IMR-90 (cell line): ENCODE data around the gene ERBB4. TPM values are rescaled to one million over a fixed set of nuclear protein-coding genes. Genes with fewer than 3 reads are reported as not detected.

Experiments used
- ATAC-seq: fragments of 200-7000 bp; cut with Tn5 transposase; 2 replicates; pipeline ENCODE4 v1.9.1; 2020; ENCODE audit warnings: low read depth, mild to moderate bottlenecking, moderate library complexity
- BruUV-seq: library from RNA; stranded (reverse); fragments of 400-500 nt; replicated peaks from 2 replicates; lab custom pipeline; 2021; lab: Mats Ljungman, UMichigan
- CTCF ChIA-PET: fragments of 300-600 bp; formaldehyde crosslinking; extraction: SDS; loops from one replicate; lab custom pipeline; 2021; ENCODE audit warnings: antibody characterized with exemption; lab: Yijun Ruan, JAX
- POLR2A ChIA-PET: fragments of 300-600 bp; sonication (Branson Sonifier 250); formaldehyde crosslinking; loops from one replicate; lab custom pipeline; 2022; ENCODE audit warnings: antibody characterized with exemption; ENCODE audit not compliant: unreplicated experiment; lab: Charles Lee
- DNase-seq: peaks from one replicate; pipeline ENCODE4 v3.0.0; 2013
- H2AFZ ChIP-seq: replicated peaks from 2 replicates; pipeline ENCODE3; 2013; ENCODE audit warnings: low read length, mild to moderate bottlenecking; ENCODE audit not compliant: poor library complexity
- H2AK5ac ChIP-seq: 2 replicates; pipeline ENCODE4 v1.6.1; 2013; ENCODE audit warnings: low read depth, low read length, inconsistent platforms
- H2AK9ac ChIP-seq: replicated peaks from 2 replicates; pipeline ENCODE3; 2013; ENCODE audit warnings: mild to moderate bottlenecking, low read depth, low read length, moderate library complexity; ENCODE audit not compliant: poor library complexity
- H2BK120ac ChIP-seq: 2 replicates; pipeline ENCODE4 v1.6.1; 2013; ENCODE audit warnings: low read depth, low read length, inconsistent platforms
- H2BK15ac ChIP-seq: 3 replicates; pipeline ENCODE4 v1.6.1; 2013; ENCODE audit warnings: low read depth, low read length, inconsistent platforms
- H2BK20ac ChIP-seq: 2 replicates; pipeline ENCODE4 v1.6.1; 2013; ENCODE audit warnings: low read depth, mild to moderate bottlenecking, inconsistent platforms, low read length, moderate library complexity
- H2BK5ac ChIP-seq: 2 replicates; pipeline ENCODE4 v1.6.1; 2013; ENCODE audit warnings: mild to moderate bottlenecking, low read depth, low read length, inconsistent platforms; ENCODE audit not compliant: poor library complexity, severe bottlenecking
- H3K14ac ChIP-seq: replicated peaks from 2 replicates; pipeline ENCODE4 v1.6.1; 2013; ENCODE audit warnings: low read depth, low read length, inconsistent platforms
- H3K18ac ChIP-seq: 2 replicates; pipeline ENCODE4 v1.6.1; 2013; ENCODE audit warnings: low read depth, low read length, control low read depth
- H3K23ac ChIP-seq: 2 replicates; pipeline ENCODE4 v1.6.1; 2013; ENCODE audit warnings: low read depth, low read length, inconsistent platforms
- H3K27ac ChIP-seq: 2 replicates; pipeline ENCODE4 v1.5.1; 2013; ENCODE audit warnings: mild to moderate bottlenecking, control low read depth, low read length; ENCODE audit not compliant: insufficient read depth
- H3K27me3 ChIP-seq: 2 replicates; pipeline ENCODE4 v1.6.1; 2013; ENCODE audit warnings: low read length; ENCODE audit not compliant: control insufficient read depth, insufficient read depth
- H3K36me3 ChIP-seq: 2 replicates; pipeline ENCODE4 v1.6.1; 2013; ENCODE audit warnings: low read length, mixed read lengths; ENCODE audit not compliant: control insufficient read depth, insufficient read depth
- H3K4ac ChIP-seq: 2 replicates; pipeline ENCODE4 v1.6.1; 2013; ENCODE audit warnings: low read depth, low read length, inconsistent platforms
- H3K4me1 ChIP-seq: 2 replicates; pipeline ENCODE4 v1.6.1; 2013; ENCODE audit warnings: low read length, mixed read lengths; ENCODE audit not compliant: control insufficient read depth, insufficient read depth
- H3K4me2 ChIP-seq: 2 replicates; pipeline ENCODE4 v1.6.1; 2013; ENCODE audit warnings: low read depth, mild to moderate bottlenecking, control low read depth, low read length, moderate library complexity
- H3K4me3 ChIP-seq: 2 replicates; pipeline ENCODE4 v1.5.1; 2013; ENCODE audit warnings: low read depth, mild to moderate bottlenecking, control low read depth, low read length, moderate library complexity; ENCODE audit not compliant: insufficient read depth
- H3K56ac ChIP-seq: 2 replicates; pipeline ENCODE4 v1.6.1; 2013; ENCODE audit warnings: low read length, inconsistent platforms; ENCODE audit not compliant: insufficient read depth; ENCODE audit errors: extremely low read depth
- H3K79me1 ChIP-seq, 2 experiments: 2 replicates each; pipeline ENCODE4 v1.6.1; 2013; ENCODE audit warnings: low read length in 2 of 2, inconsistent platforms in 1 of 2, low read depth in 1 of 2
- H3K9ac ChIP-seq: 2 replicates; pipeline ENCODE4 v1.6.1; 2013; ENCODE audit warnings: low read depth, low read length, control low read depth
- H3K9me1 ChIP-seq: 2 replicates; pipeline ENCODE4 v1.6.1; 2013; ENCODE audit warnings: low read length, inconsistent platforms; ENCODE audit not compliant: insufficient read depth
- H3K9me3 ChIP-seq: 2 replicates; pipeline ENCODE4 v1.6.1; 2013; ENCODE audit warnings: low read length; ENCODE audit not compliant: control insufficient read depth, insufficient read depth
- H4K20me1 ChIP-seq: 2 replicates; pipeline ENCODE4 v1.6.1; 2013; ENCODE audit warnings: low read length, inconsistent platforms; ENCODE audit not compliant: insufficient read depth
- H4K5ac ChIP-seq: 2 replicates; pipeline ENCODE4 v1.6.1; 2013; ENCODE audit warnings: mild to moderate bottlenecking, low read depth, low read length, control low read depth
- H4K8ac ChIP-seq, 2 experiments: 2 replicates each; pipeline ENCODE4 v1.6.1; 2013; ENCODE audit warnings: low read depth in 2 of 2, low read length in 2 of 2, control low read depth in 1 of 2, inconsistent platforms in 1 of 2
- H4K91ac ChIP-seq: 2 replicates; pipeline ENCODE4 v1.6.1; 2013; ENCODE audit warnings: low read depth, low read length, inconsistent platforms; ENCODE audit not compliant: insufficient read depth
- FOS ChIP-seq: fragments of 150-350 bp; IDR thresholded peaks from 2 replicates; pipeline ENCODE4 v1.6.1; 2016; ENCODE audit warnings: low read depth, low read length
- MAZ ChIP-seq: IDR thresholded peaks from 2 replicates; pipeline ENCODE4 v1.6.1; 2012; ENCODE audit warnings: low read depth, mild to moderate bottlenecking, low read length, improper control_type of control experiment, moderate library complexity, borderline replicate concordance
- RAD21 ChIP-seq: IDR thresholded peaks from 2 replicates; pipeline ENCODE4 v1.6.1; 2012; ENCODE audit warnings: low read length, improper control_type of control experiment
- USF2 ChIP-seq: fragments of 150-350 bp; IDR thresholded peaks from 2 replicates; pipeline ENCODE4 v1.6.1; 2017; ENCODE audit warnings: mild to moderate bottlenecking, antibody characterized with exemption, low read length, low read depth
- WGBS, 2 experiments: methylation state at CpG; one replicate each; pipeline versions ENCODE4 v1.1.5 to v1.1.7; 2013; ENCODE audit warnings: missing lambda C conversion rate in 2 of 2; ENCODE audit not compliant: insufficient read length in 1 of 2; ENCODE audit errors: extremely low coverage in 2 of 2; 5-methylcytosine and 5-hydroxymethylcytosine counted together
- dilution Hi-C: fragments of 300-500 bp; cut with HindIII; formaldehyde crosslinking; loops from one replicate; pipeline ENCODE4 v1.14.3; 2018; ENCODE audit warnings: low sequenced_read_pairs; ENCODE audit not compliant: unreplicated experiment
- in situ Hi-C: fragments of 300-500 bp; cut with MboI; formaldehyde crosslinking; loops from 3 replicates; pipeline ENCODE4 v1.14.3; 2019; ENCODE audit warnings: low sequenced_read_pairs, inconsistent platforms, mixed read lengths
- intact Hi-C: fragments of 100-400 bp; cut with micrococcal nuclease; formaldehyde crosslinking; loops from 2 replicates; pipeline ENCODE4 v1.10.0; 2022
- polyA plus RNA-seq, 3 experiments: library from polyadenylated mRNA; depleted of rRNA; stranded (reverse); fragments of >200 nt; gene quantifications; 2 replicates each; pipeline ENCODE4 v1.2.3, GENCODE V29; 2012; ENCODE audit warnings: low replicate concordance in 1 of 3
- total RNA-seq: library from RNA; depleted of rRNA; stranded (reverse); fragments of >200 nt; gene quantifications from 2 replicates; pipeline ENCODE4 v1.2.3, GENCODE V29; 2012

The ERBB4 gene
- total and polyA plus RNA-seq, 2 of the 4 experiments (the other 2 are of a cell fraction), result not detected

GRCh38 chr2:211800001-211800400, 738.6 kb downstream of the ERBB4 start:
- no peak overlapping the region for H3K4me2 ChIP-seq
- H3K4me3 ChIP-seq, result no peak overlapping the region
- H3K79me1 ChIP-seq, result no peaks in the 10 kb centered on the region
- no peak overlapping the region for H3K23ac ChIP-seq
- H2BK15ac ChIP-seq, result no peak overlapping the region
- intact Hi-C loops, result no loop called here
- no peaks in the 10 kb centered on the region for H3K9me3 ChIP-seq
- H4K91ac ChIP-seq, result no peak overlapping the region
- no peak overlapping the region for H4K5ac ChIP-seq
- no peak overlapping the region for H3K56ac ChIP-seq
- no peak overlapping the region for H2AFZ ChIP-seq
- H3K4ac ChIP-seq, result no peak overlapping the region
- H3K18ac ChIP-seq, result no peak overlapping the region
- H3K36me3 ChIP-seq, result no peaks in the 10 kb centered on the region
- no peaks in the 10 kb centered on the region for H3K9me1 ChIP-seq
- H4K20me1 ChIP-seq, result no peaks in the 10 kb centered on the region
- in situ Hi-C loops, result no loop called here
- no peak for DNase-seq
- no peak overlapping the region for H4K8ac ChIP-seq
- ATAC-seq, result no peak
- H3K9ac ChIP-seq, result no peak overlapping the region
- dilution Hi-C loops, result no loop called here
- H2BK20ac ChIP-seq, result no peak overlapping the region
- no TSS peak for BruUV-seq
- H2BK120ac ChIP-seq, result no peak overlapping the region
- no peaks in the 10 kb centered on the region for H3K4me1 ChIP-seq
- H2AK9ac ChIP-seq, result no peak overlapping the region
- H3K27me3 ChIP-seq, result no peaks in the 10 kb centered on the region
- WGBS, 2 experiments, result no CpG with 5 or more reads among the region's 1 CpG
- TF ChIP-seq FOS (no peak), MAZ (no peak), RAD21 (no peak), USF2 (no peak)
- H3K14ac ChIP-seq, result no peak overlapping the region
- no peak overlapping the region for H2BK5ac ChIP-seq
- H3K27ac ChIP-seq, result no peak overlapping the region
- ChIA-PET POLR2A (no interaction called here), CTCF (interaction anchor here (0.7 kb wide), 1 partner anchor 104 kb away, joined by 3 read pairs; no protein-coding TSS in a partner anchor)
- H2AK5ac ChIP-seq, result no peak overlapping the region
